Common myeloid progenitor, CD34-positive (primary cell): Measurements from ENCODE around the gene CC2D1B. TPM values are rescaled to one million over a fixed set of nuclear protein-coding genes. Genes with fewer than 3 reads are reported as not detected.

Experiments
- CTCF ChIA-PET: fragments of 350-600 bp; sonication (Branson Sonifier 250); formaldehyde crosslinking; loops from one replicate; lab custom pipeline; 2021; ENCODE audit warnings: antibody characterized with exemption; lab: Charles Lee
- POLR2A ChIA-PET: fragments of 350-600 bp; sonication (Branson Sonifier 250); formaldehyde crosslinking; loops from one replicate; lab custom pipeline; 2021; ENCODE audit warnings: antibody characterized with exemption; lab: Charles Lee
- DNase-seq, 3 donors: peaks; one replicate each; pipeline versions ENCODE4 v3.0.0 to v3.0.0-alpha.2; 2013
- H3K27ac ChIP-seq, 2 experiments: 1 replicate in 1 of 2; 2 replicates in 1 of 2; pipeline ENCODE4 v1.7.0; 2013; ENCODE audit warnings: inconsistent platforms in 2 of 2, low read length in 2 of 2, mild to moderate bottlenecking in 2 of 2, low read depth in 1 of 2, moderate library complexity in 1 of 2; ENCODE audit not compliant: severe bottlenecking in 2 of 2, insufficient read depth in 1 of 2, poor library complexity in 1 of 2
- H3K27me3 ChIP-seq, 5 experiments: replicated peaks in 2 of 5; 1 replicate in 3 of 5; 2 replicates in 2 of 5; pipeline versions ENCODE4 v1.6.1 to v1.7.0; 2013; ENCODE audit warnings: low read length in 4 of 5, mild to moderate bottlenecking in 2 of 5, moderate library complexity in 2 of 5, inconsistent platforms in 1 of 5; ENCODE audit not compliant: insufficient read depth in 5 of 5, control insufficient read depth in 4 of 5
- H3K36me3 ChIP-seq, 4 experiments: 1 replicate in 2 of 4; 2 replicates in 2 of 4; pipeline versions ENCODE4 v1.6.1 to v1.7.0; 2013; ENCODE audit warnings: low read length in 3 of 4, control low read depth in 1 of 4, mild to moderate bottlenecking in 1 of 4; ENCODE audit not compliant: control insufficient read depth in 4 of 4, insufficient read depth in 4 of 4
- H3K4me1 ChIP-seq, 4 experiments: 1 replicate in 3 of 4; 2 replicates in 1 of 4; pipeline versions ENCODE4 v1.6.1 to v1.7.1; 2013; ENCODE audit warnings: low read length in 3 of 4, mild to moderate bottlenecking in 3 of 4, control low read depth in 1 of 4, inconsistent platforms in 1 of 4, moderate library complexity in 1 of 4; ENCODE audit not compliant: control insufficient read depth in 4 of 4, insufficient read depth in 4 of 4; ENCODE audit errors: control extremely low read depth in 1 of 4
- H3K4me3 ChIP-seq, 7 experiments: 1 replicate in 4 of 7; 2 replicates in 3 of 7; pipeline versions ENCODE4 v1.5.1 to v1.7.0; 2013; ENCODE audit warnings: mild to moderate bottlenecking in 7 of 7, low read length in 6 of 7, moderate library complexity in 6 of 7, inconsistent platforms in 2 of 7, low read depth in 2 of 7, control low read depth in 1 of 7; ENCODE audit not compliant: insufficient read depth in 4 of 7, control insufficient read depth in 1 of 7; ENCODE audit errors: extremely low read depth in 1 of 7
- H3K9me3 ChIP-seq, 5 experiments: 1 replicate in 4 of 5; 2 replicates in 1 of 5; pipeline versions ENCODE4 v1.6.1 to v1.7.1; 2013; ENCODE audit warnings: low read length in 4 of 5, mild to moderate bottlenecking in 2 of 5, inconsistent platforms in 1 of 5, low read depth in 1 of 5, moderate library complexity in 1 of 5; ENCODE audit not compliant: control insufficient read depth in 4 of 5, insufficient read depth in 2 of 5; ENCODE audit errors: control extremely low read depth in 1 of 5
- WGBS: methylation state at CpG from one replicate; pipeline ENCODE4 v1.1.5; 2013; ENCODE audit not compliant: insufficient coverage; 5-methylcytosine and 5-hydroxymethylcytosine counted together
- polyA plus RNA-seq: library from polyadenylated mRNA; unstranded; fragments of 120-200 nt; gene quantifications from one replicate; pipeline ENCODE4 v1.2.1, GENCODE V29; 2013

CC2D1B gene, protein sequence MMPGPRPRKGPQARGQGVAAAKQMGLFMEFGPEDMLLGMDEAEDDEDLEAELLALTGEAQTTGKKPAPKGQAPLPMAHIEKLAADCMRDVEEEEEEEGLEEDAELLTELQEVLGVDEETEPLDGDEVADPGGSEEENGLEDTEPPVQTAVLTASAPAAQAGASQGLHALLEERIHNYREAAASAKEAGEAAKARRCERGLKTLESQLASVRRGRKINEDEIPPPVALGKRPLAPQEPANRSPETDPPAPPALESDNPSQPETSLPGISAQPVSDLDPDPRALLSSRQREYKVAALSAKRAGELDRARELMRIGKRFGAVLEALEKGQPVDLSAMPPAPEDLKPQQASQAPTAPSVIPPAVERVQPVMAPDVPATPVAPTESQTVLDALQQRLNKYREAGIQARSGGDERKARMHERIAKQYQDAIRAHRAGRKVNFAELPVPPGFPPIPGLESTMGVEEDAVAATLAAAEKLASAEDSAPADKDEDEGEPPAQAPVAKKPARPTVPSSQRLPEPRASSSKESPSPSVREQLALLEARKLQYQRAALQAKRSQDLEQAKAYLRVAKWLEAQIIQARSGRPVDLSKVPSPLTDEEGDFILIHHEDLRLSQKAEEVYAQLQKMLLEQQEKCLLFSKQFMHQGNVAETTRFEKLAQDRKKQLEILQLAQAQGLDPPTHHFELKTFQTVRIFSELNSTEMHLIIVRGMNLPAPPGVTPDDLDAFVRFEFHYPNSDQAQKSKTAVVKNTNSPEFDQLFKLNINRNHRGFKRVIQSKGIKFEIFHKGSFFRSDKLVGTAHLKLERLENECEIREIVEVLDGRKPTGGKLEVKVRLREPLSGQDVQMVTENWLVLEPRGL
- 18.2 TPM for polyA plus RNA-seq

DNA sequence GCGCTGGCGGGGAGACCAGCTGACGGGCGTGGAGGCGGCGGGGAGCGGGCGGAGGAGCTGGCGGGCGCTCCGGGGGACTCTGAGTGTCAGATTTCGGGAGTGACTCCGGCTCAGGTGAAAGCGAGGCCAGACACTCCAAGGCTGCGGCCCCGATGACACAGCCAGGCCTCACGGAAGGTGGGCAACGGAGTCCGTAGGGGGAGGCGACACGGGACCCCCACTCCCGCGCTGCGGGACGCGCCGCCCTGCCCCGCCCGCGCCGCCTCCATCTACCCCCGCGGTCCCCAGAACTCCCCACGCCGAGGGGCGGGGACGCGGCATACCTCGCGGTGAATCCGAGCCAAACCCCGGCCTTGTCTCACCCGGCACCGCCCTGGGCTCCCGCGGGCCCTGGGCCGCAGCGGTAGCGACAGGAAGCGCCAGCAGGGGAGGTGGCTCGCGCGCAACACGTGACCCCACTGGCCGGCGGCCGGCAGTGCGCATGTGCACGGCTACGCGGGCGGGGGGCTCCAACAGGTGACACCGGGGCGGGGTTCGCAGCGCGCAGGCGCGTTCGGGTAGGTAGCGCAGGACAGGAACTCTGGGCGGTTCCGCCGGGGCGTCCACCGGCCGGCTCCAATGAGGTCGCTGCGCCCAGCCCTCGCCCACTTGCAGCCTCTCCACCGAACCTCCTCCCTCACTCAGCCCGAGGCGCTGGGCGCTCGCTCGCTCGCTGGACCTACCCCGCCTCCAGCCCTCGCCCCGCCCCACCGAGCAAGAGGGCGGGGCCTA, at the start of gene CC2D1B:
Gene CC2D1B (minus strand): TSS at position 460 of the 771 bp plus-strand sequence. CDS start 1,585 bp downstream, outside the sequence.
- H3K36me3 ChIP-seq = peaks cover 2 to 27% (median 20%) of the 10 kb centered on the region in 4 experiments
- no peaks in the 10 kb centered on the region for H3K9me3 ChIP-seq
- ChIA-PET POLR2A (interaction anchor here (0.6 to 1.5 kb wide), 3 partner anchors 17 to 38 kb away, joined by 3 to 5 read pairs (median 3); partner anchors contain the start of genes ORC1 and PRPF38A), CTCF (interaction anchor here (1.1 to 1.2 kb wide), 2 partner anchors 17 to 320 kb away, joined by 3 to 4 read pairs; no protein-coding TSS in a partner anchor)
- H3K27ac ChIP-seq = peak within 1 kb of the TSS; percentile 77 to 91
- under 1% methylated on average over 85 of the region's 92 CpGs for WGBS
- peak within 1 kb of the TSS; percentile 82 to 91 (median 84) for H3K4me3 ChIP-seq
- peak; percentile 99 for DNase-seq
- H3K27me3 ChIP-seq = no peaks in the 10 kb centered on the region
- peaks cover 4 to 25% (median 20%) of the 10 kb centered on the region in 4 experiments for H3K4me1 ChIP-seq

DNA sequence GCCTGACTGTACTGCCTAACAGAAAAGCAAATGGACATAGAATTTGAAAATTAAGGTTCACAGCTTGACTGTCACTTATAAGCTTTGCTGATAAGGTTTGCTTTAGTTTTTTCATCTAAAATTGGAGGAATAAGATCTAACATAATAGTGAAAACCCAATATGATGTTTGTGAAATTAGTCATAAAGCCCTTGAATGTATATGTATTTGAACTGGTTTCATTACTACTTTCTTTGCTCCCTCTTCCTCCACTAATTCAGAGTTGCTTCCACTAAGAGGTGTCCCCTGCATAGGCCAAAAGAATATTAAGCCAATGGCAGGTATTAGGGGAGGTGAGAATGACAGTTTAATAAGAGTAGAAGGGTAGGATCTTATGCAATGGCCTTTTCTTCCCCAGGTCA, 48.9 kb upstream of the CC2D1B start:
- H3K36me3 ChIP-seq = peaks cover 29 to 87% (median 65%) of the 10 kb centered on the region in 4 experiments
- POLR2A ChIA-PET = no interaction called here
- no peak overlapping the region for H3K4me3 ChIP-seq
- H3K27me3 ChIP-seq = no peaks in the 10 kb centered on the region
- DNase-seq = no peak
- no peaks in the 10 kb centered on the region for H3K9me3 ChIP-seq
- CTCF ChIA-PET = no interaction called here
- no peak overlapping the region for H3K27ac ChIP-seq
- no peaks in the 10 kb centered on the region for H3K4me1 ChIP-seq

GRCh38 chr1:52413410-52413989, 47.5 kb upstream of the CC2D1B start:
- H3K9me3 ChIP-seq = no peaks in the 10 kb centered on the region
- no peaks in the 10 kb centered on the region for H3K27me3 ChIP-seq
- H3K27ac ChIP-seq = no peak overlapping the region
- peaks cover 31 to 89% (median 65%) of the 10 kb centered on the region in 4 experiments for H3K36me3 ChIP-seq
- POLR2A ChIA-PET = interaction anchor here (0.7 to 0.9 kb wide), 2 partner anchors 9 to 10 kb away, joined by 3 to 5 read pairs; partner anchors contain the start of genes ORC1 and PRPF38A
- no peak overlapping the region for H3K4me3 ChIP-seq
- WGBS = 100% methylated on average over 8 of the region's 10 CpGs
- DNase-seq = no peak
- no peaks in the 10 kb centered on the region for H3K4me1 ChIP-seq
- CTCF ChIA-PET = interaction anchor here (1.7 kb wide), 1 partner anchor 39 kb away, joined by 3 read pairs; no protein-coding TSS in a partner anchor

- H3K27ac ChIP-seq = peak overlapping the region; percentile 96 to 99
- WGBS = 8% methylated on average over 4 of the region's 8 CpGs
- H3K9me3 ChIP-seq = no peaks in the 10 kb centered on the region
- POLR2A ChIA-PET = interaction anchor here (0.6 to 1.6 kb wide), 5 partner anchors 9 to 281 kb away, joined by 3 to 10 read pairs (median 4); no protein-coding TSS in a partner anchor
- DNase-seq = peak in 1 of 3 donors; percentile 10
- H3K36me3 ChIP-seq = peaks cover 15 to 45% (median 33%) of the 10 kb centered on the region in 4 experiments
- H3K27me3 ChIP-seq = no peaks in the 10 kb centered on the region
- CTCF ChIA-PET = interaction anchor here (1.0 to 2.4 kb wide), 5 partner anchors 12 to 281 kb away, joined by 3 to 9 read pairs (median 3); no protein-coding TSS in a partner anchor
- peak overlapping the region; percentile 85 to 98 (median 97) for H3K4me3 ChIP-seq
- H3K4me1 ChIP-seq = peaks cover 4 to 25% (median 19%) of the 10 kb centered on the region in 4 experiments
Measured at GRCh38 chr1:52404975-52405338, 39.0 kb upstream of the CC2D1B start.

- ChIA-PET CTCF (interaction anchor here (1.0 to 2.4 kb wide), 5 partner anchors 11 to 28 kb away, joined by 3 to 9 read pairs (median 3); no protein-coding TSS in a partner anchor), POLR2A (interaction anchor here (0.8 to 1.6 kb wide), 5 partner anchors 9 to 283 kb away, joined by 3 to 10 read pairs (median 4); no protein-coding TSS in a partner anchor)
- WGBS = 0% methylated on average over 55 of the region's 57 CpGs
- Histone ChIP-seq H3K36me3 (peaks cover 16 to 49% (median 30%) of the 10 kb centered on the region in 4 experiments), H3K27ac (peak within 1 kb of the TSS; percentile 96 to 99), H3K4me3 (peak within 1 kb of the TSS; percentile 85 to 98 (median 97)), H3K27me3 (no peaks in the 10 kb centered on the region), H3K9me3 (no peaks in the 10 kb centered on the region), H3K4me1 (peaks cover 4 to 25% (median 19%) of the 10 kb centered on the region in 4 experiments)
- DNase-seq = peak; percentile 98 to 99 (median 99)
Measured at GRCh38 chr1:52404116-52404974, 38.3 kb upstream of the CC2D1B start, which contains the start of the genes ORC1 and PRPF38A. ORC1 (minus strand) TSS chr1:52404423; CDS start chr1:52402223, 2,200 bp downstream. PRPF38A (plus strand) TSS chr1:52404602; CDS start chr1:52404750, 148 bp downstream.
